ENCODE data around the gene DENND4A.

DNA sequence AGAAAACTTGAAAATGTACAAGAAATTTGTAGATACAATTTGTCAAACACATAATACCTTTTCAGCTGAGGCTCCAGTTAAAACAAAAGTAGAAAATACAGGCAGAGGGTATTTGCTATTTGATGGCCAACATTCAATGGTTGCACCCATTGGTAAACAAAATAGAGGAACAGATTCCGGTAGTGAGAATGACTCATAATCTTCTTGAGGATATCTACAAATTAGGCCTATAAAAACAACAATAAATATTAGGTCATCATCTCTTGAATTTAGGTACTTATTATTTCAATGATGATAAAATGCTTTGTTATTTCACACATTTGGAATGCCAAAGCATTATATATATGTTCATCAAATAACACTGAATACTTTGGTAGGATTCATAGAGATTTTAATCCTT lies 53.4 kb downstream of the DENND4A start:
- TF ChIP-seq, protein P1, sequence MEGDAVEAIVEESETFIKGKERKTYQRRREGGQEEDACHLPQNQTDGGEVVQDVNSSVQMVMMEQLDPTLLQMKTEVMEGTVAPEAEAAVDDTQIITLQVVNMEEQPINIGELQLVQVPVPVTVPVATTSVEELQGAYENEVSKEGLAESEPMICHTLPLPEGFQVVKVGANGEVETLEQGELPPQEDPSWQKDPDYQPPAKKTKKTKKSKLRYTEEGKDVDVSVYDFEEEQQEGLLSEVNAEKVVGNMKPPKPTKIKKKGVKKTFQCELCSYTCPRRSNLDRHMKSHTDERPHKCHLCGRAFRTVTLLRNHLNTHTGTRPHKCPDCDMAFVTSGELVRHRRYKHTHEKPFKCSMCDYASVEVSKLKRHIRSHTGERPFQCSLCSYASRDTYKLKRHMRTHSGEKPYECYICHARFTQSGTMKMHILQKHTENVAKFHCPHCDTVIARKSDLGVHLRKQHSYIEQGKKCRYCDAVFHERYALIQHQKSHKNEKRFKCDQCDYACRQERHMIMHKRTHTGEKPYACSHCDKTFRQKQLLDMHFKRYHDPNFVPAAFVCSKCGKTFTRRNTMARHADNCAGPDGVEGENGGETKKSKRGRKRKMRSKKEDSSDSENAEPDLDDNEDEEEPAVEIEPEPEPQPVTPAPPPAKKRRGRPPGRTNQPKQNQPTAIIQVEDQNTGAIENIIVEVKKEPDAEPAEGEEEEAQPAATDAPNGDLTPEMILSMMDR (IDR thresholded peaks at IDR 0.05; ENCODE audit: insufficient read depth, low read depth, low read length) = no peak
- no peak for TF ChIP-seq EZH2 (IDR thresholded peaks at IDR 0.05; ENCODE audit: insufficient read depth, low read length)
